Astrocyte (in vitro differentiated cells and primary cell): Measurements from ENCODE around the gene CGB1.

Experiments
- EZH2 ChIP-seq: IDR thresholded peaks from 2 replicates; pipeline ENCODE4 v1.6.1; 2012; ENCODE audit warnings: mild to moderate bottlenecking, low read length, inconsistent platforms; ENCODE audit not compliant: insufficient read depth
- TF ChIP-seq, protein P1 (sequence below): IDR thresholded peaks from 2 replicates; pipeline ENCODE4 v1.5.1; 2011; ENCODE audit warnings: low read depth, mild to moderate bottlenecking, inconsistent platforms, low read length, moderate library complexity; ENCODE audit not compliant: insufficient read depth

DNA sequence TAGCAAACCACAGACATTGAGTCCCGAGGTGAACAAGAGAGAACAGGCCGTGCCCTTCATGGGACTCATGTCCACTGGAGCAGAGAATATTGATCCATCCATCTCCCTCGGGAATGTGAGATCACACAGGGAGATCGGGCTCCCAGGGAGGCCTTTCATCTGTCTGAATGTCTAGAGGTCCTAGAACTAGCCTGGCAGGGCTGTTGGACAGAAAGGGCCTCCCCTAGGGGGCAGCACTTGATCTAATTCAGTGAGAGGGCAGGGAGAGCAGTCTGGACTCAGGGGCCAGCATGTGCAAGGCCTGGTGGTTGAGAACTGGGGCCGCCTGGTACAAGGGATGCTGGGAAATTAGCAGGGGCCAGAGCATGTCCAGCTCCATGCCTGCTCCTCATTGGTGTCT is 38.7 kb downstream of the CGB1 start:
- TF ChIP-seq, protein P1, sequence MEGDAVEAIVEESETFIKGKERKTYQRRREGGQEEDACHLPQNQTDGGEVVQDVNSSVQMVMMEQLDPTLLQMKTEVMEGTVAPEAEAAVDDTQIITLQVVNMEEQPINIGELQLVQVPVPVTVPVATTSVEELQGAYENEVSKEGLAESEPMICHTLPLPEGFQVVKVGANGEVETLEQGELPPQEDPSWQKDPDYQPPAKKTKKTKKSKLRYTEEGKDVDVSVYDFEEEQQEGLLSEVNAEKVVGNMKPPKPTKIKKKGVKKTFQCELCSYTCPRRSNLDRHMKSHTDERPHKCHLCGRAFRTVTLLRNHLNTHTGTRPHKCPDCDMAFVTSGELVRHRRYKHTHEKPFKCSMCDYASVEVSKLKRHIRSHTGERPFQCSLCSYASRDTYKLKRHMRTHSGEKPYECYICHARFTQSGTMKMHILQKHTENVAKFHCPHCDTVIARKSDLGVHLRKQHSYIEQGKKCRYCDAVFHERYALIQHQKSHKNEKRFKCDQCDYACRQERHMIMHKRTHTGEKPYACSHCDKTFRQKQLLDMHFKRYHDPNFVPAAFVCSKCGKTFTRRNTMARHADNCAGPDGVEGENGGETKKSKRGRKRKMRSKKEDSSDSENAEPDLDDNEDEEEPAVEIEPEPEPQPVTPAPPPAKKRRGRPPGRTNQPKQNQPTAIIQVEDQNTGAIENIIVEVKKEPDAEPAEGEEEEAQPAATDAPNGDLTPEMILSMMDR: peak; percentile 53
- no peak for TF ChIP-seq EZH2
